ENCODE measurements around the gene DSTN.
A peak's percentile ranks its signal among the peaks of the same experiment; 100 is the strongest.

DSTN gene

DNA sequence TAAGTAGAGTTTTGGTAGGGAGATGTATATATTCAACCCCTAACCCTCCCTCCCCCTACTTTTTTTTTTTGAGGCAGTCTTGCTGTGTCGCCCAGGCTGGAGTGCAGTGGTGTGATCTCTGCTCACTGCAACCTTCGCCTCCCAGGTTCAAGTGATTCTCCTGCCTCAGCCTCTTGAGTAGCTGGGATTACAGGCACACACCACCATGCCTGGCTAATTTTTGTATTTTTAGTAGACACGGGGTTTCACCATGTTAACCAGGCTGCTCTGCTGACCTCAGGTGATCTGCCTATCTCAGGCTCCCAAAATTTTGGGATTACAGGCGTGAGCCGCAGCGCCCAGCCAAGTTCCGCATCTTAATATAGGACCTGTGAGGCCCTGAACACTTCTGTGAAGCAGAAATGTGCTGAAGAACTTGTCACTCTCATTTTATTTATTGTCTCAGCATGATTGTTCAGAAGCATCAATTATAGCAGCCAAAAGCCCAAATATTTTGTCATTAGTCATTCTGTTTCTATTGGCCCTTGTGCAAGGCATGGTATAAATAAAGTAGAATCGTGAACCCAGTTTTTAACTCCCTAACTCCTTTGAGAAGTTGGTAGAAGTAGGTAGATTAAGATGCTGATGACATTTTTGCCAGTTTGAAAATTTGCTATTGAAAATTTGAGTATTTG lies 19.4 kb downstream of the DSTN start:
- H3K4me3 ChIP-seq (ENCODE audit: low read length) = no peak overlapping the region
- TF ChIP-seq, protein P1, sequence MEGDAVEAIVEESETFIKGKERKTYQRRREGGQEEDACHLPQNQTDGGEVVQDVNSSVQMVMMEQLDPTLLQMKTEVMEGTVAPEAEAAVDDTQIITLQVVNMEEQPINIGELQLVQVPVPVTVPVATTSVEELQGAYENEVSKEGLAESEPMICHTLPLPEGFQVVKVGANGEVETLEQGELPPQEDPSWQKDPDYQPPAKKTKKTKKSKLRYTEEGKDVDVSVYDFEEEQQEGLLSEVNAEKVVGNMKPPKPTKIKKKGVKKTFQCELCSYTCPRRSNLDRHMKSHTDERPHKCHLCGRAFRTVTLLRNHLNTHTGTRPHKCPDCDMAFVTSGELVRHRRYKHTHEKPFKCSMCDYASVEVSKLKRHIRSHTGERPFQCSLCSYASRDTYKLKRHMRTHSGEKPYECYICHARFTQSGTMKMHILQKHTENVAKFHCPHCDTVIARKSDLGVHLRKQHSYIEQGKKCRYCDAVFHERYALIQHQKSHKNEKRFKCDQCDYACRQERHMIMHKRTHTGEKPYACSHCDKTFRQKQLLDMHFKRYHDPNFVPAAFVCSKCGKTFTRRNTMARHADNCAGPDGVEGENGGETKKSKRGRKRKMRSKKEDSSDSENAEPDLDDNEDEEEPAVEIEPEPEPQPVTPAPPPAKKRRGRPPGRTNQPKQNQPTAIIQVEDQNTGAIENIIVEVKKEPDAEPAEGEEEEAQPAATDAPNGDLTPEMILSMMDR (conservative IDR thresholded peaks at IDR 0.05; ENCODE audit: low read length) = no peak
- DNase-seq (ENCODE audit: low read depth) = peak; percentile 25

DNA sequence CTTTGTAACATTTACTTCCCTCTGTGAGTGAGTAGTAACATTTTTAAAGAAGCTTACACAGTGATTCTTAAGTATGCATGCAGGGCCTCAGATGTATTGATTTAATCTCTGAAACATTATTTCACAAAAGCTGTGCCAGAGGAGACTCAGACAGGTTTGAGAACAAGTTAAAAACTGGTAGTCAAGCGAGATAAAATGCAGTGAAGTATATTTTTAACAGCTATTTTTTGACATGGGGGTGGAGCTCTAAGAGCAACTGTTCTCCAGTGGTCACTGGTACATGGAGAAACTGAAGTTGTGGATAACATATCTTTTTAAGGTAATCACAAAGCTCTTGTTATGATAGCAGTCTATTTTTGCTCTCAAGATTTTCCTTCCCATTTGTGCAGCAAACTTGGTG lies 20.4 kb downstream of the DSTN start:
- no peak for DNase-seq (ENCODE audit: low read depth)
- TF ChIP-seq, protein P1 (conservative IDR thresholded peaks at IDR 0.05; ENCODE audit: low read length) = no peak
- H3K4me3 ChIP-seq (ENCODE audit: low read length) = no peak overlapping the region

DNA sequence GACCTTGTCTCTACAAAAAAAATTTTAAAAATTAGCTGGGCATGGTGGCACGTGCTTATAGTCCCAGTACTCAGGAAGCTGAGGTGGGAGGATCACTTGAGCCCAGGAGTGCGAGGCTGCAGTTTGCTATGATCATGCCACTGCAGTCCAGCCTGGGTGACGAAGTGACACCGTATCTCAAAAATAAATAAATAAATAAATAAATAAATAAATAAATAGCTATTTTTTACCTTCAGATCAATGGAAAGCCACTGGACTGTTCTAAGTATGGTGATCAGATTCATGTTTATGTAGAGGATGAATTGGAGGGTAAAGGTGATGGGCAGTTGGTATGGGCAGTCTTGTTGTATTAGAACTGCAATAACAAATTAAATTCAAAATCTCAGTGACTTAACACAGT lies 24.0 kb downstream of the DSTN start:
- no peak for DNase-seq (ENCODE audit: low read depth)
- H3K4me3 ChIP-seq (ENCODE audit: low read length) = no peak overlapping the region
- TF ChIP-seq, protein P1 (conservative IDR thresholded peaks at IDR 0.05; ENCODE audit: low read length) = no peak

DNA sequence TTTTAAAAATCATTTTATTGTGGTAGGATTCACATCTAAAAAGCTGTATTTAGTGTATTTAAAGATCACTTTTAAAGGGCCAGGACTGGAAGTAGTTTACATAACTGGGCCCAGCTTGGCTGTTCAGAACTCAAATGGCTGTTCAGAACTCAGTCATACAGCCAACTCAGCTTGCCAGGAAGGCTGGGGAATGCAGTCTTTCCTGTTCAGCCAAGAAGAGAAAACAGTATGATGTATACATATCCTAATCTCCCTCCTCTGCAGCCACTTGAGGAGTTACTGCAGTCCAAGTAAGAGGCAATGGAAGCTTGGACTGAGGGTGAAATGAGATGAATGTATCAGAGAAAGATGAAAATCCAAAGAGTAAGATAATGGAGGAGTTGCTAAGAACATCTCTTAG lies 24.6 kb downstream of the DSTN start:
- H3K4me3 ChIP-seq (ENCODE audit: low read length) = no peak overlapping the region
- TF ChIP-seq, protein P1 (conservative IDR thresholded peaks at IDR 0.05; ENCODE audit: low read length) = no peak
- DNase-seq (ENCODE audit: low read depth) = peak; percentile 63

DNA sequence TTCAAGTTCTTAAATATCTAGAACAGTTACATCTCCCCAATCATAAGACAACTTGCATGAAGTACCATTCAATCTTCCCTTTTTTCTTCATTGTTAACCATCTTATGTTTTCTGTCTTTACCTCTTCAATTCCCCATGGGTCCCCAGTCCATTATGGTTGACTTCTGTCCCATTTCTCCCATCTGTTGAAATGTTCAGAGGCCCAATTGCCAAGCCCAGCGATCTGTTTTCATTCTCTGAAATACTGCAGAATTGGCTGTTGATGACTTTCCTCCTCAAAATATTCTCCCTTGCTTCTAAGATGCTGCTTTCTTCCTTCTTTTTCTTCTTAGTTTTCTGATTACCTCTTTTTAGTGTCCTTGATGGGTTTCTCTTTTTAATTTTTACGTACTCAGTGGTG lies 26.0 kb downstream of the DSTN start:
- H3K4me3 ChIP-seq (ENCODE audit: low read length) = no peak overlapping the region
- DNase-seq (ENCODE audit: low read depth) = no peak
- TF ChIP-seq, protein P1 (conservative IDR thresholded peaks at IDR 0.05; ENCODE audit: low read length) = no peak

DNA sequence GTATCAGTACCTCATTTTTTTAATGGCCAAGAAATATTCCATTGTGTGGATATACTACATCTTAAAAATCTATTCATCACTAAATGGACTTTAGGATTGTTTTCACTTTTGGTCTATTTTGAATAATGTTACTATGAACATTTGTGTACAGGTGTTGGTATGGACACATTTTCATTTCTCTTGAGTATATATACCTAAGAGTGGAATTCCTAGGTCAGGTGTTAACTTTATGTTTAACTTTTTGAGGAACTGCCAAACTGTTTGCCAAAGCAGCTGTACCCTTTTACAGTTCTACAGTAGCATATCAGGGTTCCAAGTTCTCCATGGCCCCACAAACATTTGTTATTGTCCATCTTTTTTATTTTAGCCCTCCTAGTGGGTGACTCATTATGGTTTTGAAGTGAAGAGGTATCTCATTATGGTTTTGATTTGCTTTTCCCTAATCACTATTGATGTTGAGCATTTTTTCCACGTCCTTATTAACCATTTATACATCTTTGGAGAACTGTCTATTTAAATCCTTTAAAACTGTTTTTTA lies 28.2 kb downstream of the DSTN start:
- H3K4me3 ChIP-seq (ENCODE audit: low read length) = no peak overlapping the region
- DNase-seq (ENCODE audit: low read depth) = no peak
- TF ChIP-seq, protein P1 (conservative IDR thresholded peaks at IDR 0.05; ENCODE audit: low read length) = no peak

DNA sequence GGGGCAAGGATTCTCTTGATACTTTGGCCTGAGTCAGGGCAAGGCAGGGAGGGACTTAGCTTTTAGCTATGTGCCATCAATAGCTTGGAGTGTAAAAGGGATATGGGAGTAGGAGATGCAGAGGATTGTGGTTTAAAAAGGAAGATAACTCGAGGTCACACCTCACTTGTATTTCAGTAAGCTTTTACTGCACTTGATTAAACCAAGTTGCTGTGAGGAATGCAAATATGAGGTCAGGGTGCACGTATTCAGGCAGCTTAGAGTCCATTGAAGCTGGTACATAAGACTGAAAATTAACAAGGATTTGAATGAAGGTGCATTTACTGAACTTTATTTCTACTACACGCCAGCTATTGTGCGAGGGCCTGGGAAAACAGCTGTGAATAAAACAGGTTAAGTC lies 32.1 kb downstream of the DSTN start:
- no peak for DNase-seq (ENCODE audit: low read depth)
- no peak overlapping the region for H3K4me3 ChIP-seq (ENCODE audit: low read length)
- TF ChIP-seq, protein P1 (conservative IDR thresholded peaks at IDR 0.05; ENCODE audit: low read length) = no peak

Data from AG10803 (cell line).